Stimulated activated CD4-positive, alpha-beta T cell treated with anti-CD3 and anti-CD28 coated beads, Interleukin-4, amount 100 ng/mL, for 48 hours (primary cell): ENCODE measurements around the gene ZFP64.
A peak's percentile ranks its signal among the peaks of the same experiment; 100 is the strongest.
"Not testable (repeated sequence)": the region's sequence is repeated elsewhere in the genome, so short reads cannot be mapped to it uniquely, and the experiment has no call there.

Experiments used
- DNase-seq, 2 donors: peaks; one replicate each; pipeline ENCODE4 v3.0.0-alpha.2; 2020; ENCODE audit warnings: low read depth in 2 of 2

Gene ZFP64

DNA sequence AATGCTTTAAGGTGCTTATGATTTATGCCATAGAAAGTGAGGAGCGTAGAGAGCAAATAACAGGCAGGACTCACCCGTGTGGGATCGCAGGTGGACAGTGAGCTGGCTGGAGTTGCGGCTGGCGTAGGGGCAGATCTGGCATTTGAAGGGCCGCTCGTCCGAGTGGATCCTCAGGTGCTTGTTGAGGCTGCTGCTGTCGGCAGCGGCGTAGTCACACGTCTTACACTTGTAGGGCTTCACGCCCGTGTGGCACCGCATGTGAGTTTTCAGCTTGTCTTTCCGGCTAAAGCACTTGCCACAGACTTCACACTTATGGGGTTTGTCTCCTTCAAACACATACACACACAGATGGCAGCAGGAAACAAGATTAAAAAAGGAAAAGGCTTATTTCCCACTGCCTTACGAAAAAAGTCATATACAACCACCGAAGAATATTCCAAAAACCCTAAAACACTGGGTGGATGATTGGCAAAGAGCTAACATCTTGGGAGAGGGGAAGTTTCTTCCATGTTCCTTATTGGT lies 31.5 kb downstream of the ZFP64 start:
- no peak for DNase-seq

DNA sequence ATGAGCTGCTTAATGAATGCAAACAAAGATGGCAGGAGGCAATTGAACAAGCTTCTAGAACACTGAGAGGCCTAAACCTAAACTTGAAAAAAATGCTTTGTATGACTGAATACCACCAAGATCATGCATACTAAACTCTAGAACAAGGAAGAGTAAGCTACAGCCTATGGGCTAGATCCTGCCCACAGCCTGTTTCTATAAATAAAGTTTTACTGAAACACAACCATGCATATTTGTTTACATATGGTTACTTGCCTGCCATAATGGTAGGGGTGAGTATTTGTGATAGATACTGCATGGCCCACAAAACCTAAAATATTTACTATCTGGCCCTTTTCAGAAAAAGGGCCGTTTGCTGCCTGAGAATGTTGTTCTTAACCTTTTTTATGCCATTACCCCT lies 37.0 kb downstream of the ZFP64 start:
- no peak for DNase-seq

DNA sequence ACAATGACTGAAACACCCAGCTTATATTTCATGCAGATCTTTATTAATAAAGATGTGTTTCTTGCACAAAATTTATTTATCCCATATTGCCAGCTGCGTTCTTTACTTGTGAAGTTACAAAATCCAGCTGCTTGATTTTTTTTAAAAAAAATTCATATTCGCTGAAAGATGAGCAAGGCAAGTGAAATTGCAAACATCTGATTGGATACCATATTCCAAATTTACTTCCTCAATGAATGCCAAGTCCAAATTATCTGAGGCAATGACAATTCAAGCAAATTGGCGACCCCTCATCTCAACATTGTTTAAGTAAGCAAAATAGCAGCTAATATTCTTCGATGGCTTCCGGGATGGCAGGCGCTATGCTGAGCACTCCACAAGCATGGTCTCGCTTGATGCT lies 37.7 kb downstream of the ZFP64 start:
- no peak for DNase-seq

DNA sequence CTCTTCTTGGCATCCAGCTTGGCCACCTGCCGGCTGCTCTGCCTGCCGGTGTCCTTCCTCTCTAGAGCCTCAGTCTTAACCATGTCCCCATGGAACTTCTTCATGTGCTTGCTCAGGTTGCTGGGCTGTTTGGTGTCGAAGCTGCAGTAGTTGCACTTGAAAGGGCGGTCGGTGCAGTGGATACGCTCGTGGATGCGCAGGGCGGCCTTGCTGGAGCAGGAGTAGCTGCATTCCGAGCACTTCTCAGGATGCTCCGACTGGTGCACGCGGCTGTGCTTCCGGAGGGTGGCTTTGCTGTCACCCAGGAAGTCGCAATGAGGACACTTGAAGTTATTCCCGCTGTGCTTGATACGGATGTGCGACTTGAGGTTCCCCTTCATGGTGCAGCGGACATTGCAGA lies 38.7 kb downstream of the ZFP64 start:
- no peak for DNase-seq

DNA sequence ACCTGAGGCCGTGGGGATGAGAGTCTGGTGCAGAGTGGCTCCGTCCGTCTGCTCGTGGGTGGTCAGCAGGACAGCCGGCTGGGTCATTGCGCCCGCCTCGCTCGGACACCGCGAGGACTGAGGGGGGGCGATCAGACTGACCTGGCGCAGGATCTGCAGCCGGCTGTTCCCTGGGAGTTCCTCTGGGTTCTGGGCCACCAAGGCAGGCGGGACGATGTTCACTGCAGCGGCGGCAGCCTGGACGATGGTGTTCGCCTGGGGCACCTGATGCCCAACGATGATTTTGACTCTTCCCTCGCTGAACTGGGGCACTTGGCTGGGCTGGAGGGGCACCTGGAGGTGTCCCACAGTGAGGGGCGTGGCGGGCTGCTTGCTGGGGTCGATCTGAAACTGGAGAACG lies 39.2 kb downstream of the ZFP64 start:
- no peak for DNase-seq

DNA sequence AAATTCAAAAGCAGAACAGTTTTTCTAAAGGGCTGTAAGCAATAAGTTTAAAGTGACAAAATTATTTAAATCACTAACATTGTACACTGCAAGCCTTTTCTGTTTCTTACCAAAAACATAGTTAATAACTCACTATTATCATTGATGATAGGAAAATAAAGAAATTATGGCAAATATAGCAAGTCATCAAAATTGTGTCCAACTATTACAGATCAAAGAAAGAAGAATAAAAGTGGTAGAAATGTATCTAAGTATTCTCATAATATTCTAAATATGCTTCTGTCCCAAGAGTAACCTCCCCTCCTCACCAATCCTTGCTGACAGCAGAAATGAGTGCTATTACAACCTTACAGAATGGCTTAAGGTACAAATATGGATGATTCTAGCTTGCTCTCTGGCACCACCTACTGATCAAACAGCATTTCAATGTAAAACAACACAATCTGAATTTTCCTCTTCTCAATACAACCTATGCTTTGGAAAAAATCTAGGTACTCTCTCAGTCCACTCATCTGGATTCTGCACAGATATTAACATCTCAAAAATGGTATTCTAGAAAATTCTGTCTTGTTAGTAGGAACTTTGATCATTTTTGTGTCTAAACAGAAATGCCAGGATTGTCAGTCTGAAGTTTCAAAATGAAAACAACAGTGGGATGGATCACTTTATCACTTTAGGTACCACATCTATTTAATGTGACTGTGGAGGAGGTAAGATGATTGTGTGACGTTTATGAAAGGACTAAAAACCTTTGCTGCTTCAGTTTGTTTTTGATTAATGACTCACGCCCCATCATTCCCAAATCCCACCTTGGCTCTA lies 40.9 kb downstream of the ZFP64 start:
- DNase-seq = peak in 1 of 2 donors; percentile 2

DNA sequence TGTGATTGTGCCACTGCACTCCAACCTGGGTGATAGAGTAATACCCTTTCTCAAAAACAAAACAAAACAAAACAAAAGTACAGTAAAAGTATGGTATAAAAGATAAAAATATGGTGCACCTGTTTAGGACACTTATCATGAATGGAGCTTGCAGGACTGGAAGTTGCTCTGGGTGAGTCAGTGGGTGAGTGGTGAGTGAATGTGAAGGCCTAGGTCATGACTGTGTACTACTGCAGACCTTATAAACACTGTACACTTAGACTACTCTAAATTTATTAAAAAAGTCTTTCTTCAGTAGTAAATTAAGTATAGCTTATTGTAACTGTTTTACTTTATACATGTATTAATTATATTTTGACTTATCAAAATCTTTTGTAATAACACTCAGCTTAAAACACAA lies 46.0 kb downstream of the ZFP64 start:
- DNase-seq = no peak

DNA sequence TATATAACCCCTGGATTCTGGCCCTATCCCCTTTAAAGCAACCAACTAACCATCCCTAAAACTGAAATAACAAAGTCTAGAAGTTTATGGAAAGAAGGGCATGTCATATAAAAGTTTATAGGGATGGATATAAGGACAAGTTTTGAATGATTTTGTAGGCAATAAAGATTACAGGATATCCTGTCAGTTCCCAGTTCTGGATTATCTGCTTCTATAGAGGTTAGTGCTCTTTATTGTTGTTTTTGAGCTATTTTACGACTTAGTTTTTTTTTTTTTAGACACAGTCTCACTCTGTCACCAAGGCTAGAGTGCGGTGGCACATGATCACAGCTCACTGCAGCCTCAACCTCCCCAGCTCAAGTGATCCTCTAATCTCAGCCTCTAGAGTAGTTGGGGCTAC lies 48.3 kb downstream of the ZFP64 start:
- no peak for DNase-seq

DNA sequence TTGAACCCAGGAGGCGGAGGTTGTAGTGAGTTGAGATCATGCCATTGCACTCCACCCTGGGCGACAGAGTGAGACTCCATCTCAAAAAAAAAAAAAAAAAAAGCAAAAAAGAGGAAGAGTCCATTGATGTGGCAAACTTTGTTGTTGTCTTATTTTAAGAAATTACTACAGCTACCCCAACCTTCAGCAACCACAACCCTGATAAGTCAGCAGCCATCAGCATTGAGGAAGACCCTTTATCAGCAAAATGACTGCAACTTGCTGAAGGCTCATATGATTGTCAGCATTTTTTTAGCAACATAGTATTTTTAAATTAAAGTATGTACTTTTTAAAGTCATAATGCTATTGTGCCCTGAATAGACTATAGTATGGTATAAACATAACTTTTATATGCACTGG lies 48.8 kb downstream of the ZFP64 start:
- no peak for DNase-seq

DNA sequence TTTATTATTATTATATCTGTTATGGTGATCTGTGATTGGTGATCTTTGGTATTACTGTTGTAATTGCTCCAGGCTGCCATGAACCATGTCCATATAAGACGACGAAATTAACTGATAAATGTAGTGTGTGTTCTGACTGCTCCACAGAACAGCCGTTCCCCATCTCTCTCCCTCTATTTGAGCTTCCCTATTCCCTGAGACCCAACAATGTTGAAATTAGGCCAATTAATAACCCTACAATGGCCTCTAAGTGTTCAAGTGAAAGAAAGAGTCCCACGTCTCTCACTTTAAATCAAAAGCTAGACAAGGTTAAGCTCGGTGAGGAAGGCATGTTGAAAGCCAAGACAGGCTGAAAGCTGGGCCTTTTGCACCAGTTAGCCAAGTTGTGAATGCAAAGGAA lies 51.6 kb downstream of the ZFP64 start:
- no peak for DNase-seq

DNA sequence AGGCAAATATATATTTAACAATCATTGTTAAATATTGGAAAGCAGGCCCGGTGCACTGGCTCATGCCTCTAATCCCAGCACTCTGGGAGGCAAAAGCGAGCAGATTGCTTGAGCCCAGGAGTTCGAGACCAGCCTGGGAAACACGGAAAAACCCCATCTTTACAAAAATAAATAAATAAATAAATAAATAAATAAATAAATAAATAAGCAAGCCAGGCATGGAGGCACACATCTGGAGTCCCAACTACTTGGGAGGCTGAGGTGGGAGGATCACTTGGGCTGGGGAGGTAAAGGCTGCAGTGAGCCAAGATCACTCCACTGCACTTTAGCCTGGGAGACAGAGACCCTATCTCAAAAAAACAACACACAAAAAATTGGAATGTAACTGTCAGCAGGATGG lies 53.7 kb downstream of the ZFP64 start:
- DNase-seq = no peak

DNA sequence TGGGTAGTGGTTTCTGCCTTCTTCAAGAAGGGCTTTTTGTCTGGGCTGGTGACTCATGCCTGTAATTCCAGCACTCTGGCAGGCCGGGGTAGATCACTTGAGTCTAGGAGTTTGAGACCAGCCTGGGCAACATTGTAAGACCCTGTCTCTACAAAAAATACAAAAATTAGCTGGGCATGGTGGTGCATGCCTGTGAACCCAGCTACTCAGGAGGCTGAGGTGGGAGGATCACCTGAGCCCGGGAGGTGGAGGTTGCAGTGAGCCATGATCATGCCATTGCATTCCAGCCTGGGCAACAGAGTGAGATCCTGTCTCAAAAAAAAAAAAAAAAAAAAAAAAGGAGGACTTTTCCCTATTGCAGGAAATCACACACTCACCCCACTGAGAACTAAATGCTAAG lies 57.9 kb downstream of the ZFP64 start:
- not testable (repeated sequence) for DNase-seq

DNA sequence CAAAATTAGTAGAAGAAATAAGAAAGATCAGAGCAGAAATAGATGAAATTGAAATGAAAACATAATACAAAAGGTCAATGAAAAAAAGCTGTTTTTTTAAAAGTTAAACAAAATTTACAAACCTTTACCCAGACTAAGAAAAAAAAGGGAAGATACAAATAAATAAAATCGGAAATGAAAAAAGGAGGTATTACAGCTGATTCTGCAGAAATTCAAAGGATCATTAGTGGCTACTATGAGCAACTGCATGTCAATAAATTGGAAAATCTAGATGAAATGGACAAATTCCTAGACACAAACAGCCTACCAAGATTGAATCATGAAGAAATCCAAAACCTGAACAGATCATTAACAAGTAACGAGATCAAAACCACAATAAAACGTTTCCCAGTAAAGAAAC lies 59.2 kb downstream of the ZFP64 start:
- DNase-seq = no peak

DNA sequence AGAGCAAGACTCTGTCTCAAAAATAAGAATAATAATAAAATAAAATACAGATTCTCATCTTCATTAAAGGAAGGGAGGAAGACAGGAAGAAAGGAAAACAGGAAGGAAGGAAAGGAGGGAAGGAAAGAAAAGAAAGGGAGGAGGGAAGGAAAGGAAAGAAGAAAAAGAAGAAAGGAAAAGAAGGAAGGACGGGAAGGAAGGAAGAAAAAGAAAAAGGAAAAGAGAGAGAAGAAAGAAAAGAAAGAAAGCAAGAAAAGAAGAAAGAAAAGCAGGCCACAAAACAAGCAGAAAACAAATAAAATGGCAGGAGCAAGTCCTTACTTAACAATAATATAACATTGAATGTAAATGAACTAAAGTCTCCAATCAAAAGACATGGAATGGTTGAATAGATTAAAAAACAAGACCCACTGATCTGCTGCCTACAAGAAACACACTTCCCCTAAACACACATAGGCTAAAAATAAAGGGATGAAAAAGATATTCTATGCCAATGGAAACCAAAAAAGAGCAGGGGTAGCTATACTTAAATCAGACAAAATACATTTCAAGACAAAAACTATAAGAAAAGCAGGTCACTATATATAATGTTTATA lies 60.4 kb downstream of the ZFP64 start:
- DNase-seq = no peak

DNA sequence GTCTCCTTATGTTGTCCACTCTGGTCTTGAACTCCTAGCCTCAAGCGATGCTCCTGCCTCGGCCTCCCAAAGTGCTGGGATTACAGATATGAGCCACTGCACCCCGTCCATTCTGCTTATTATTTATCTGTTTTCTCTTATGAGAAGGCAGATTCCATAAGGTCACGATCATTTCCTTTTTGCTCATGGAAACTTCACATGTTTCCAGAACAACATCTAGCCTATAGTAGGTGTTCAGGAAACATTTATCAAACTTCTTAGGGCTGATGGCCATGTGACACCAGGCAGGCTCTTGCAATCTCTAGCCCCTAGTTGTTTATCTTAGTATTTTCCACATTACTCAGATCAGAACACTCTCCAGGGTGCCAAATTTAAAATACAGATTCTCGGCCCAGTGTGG lies 61.2 kb downstream of the ZFP64 start:
- no peak for DNase-seq

DNA sequence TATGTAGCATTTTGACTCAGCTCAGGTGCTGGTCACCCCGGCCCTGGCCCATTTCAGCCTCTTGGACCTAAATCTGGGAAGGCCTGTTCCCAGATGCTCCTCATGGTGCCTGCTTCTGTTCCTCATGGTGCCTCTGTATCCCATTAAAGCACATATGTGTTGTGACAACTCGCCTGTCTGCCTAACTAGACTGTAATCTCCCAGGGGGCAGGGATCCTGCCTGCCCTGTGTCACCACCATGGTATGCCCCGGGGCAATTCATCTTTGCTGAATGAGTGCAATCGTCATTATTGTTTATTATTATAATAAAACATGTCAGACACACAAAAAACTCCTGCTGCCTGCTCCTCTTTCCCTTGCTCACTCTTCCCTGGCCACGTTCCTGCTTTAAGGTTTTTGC lies 62.0 kb downstream of the ZFP64 start:
- DNase-seq = no peak

DNA sequence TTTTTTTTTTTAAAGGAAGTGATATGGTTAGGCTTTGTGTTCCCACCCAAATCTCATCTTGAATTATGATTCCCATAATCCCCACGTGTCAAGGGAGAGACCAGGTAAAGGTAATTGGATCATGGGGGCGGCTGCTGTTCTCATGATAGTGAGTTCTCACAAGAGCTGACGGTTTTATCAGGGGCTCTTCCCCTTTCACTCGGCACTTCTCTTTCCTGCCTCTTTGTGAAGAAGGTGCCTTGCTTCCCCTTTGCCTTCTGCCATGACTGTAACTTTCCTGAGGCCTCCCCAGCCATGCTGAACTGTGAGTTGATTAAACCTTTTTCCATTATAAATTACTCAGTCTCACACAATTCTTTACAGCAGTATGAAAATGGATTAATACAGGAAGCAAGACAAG lies 64.3 kb downstream of the ZFP64 start:
- DNase-seq = no peak

DNA sequence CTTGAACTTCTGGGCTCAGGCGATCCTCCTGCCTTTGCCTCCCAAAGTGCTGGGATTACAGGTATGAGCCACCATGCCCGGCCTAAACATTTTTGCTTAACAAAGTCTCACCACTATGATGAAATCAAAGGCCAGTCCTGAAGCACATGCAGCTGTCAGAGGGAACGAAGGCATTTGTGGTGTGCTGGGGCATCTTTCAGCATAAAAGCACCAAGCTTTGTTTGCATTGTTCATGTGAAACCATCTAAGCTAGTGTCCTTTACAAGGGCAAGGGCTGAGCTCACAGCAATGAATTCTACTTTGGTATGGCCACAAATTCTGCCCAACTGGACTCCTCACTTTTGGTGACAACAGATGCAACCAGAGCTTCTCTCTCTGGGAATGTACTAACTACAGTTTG lies 66.8 kb downstream of the ZFP64 start:
- no peak for DNase-seq

DNA sequence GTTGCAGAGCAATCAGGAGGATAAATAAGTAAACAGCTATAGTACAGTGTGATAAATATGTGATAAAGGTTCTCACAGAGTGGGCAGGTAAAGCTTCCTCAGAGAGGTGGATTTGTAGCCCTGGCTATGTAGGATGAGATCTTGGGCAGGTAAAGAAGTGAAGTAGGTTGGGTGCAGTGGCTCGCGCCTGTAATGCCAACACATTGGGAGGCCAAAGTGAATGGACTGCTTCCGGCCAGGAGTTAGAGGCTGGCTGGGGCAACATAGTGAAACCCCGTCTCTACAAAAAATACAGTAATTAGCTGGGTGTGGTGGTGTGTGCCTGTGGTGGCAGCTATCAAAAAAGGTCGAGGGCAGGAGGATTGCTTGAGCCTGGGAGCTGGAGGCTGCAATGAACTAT lies 72.9 kb downstream of the ZFP64 start:
- no peak for DNase-seq

DNA sequence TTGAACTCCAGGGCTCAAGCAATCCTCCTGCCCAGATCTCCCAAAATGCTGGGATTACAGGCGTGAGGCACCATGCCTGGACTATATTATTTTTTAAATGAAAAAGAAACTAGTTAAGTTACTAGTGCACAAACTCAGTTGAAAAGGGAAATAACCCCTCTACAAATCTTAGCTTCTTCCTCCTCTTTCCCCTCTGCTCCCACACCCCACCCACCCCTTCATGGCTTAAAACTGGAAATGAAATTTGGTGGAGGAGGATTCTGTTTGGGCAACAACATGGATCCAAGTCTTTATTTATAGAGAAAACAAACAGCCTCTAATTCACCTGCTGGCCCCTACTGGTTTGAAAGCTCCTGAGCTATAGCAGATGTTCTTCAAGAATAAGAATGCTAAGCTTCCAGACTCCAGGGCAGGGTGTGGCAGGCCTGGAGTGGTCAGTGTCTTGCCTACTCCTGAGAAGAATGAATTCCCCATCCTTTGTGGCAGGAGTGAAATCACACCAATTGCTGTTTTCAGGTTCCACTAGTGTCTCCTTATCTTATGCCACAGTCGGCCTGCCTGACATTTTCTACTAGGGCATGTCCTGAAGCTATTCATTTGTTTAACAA lies 73.5 kb downstream of the ZFP64 start:
- no peak for DNase-seq

DNA sequence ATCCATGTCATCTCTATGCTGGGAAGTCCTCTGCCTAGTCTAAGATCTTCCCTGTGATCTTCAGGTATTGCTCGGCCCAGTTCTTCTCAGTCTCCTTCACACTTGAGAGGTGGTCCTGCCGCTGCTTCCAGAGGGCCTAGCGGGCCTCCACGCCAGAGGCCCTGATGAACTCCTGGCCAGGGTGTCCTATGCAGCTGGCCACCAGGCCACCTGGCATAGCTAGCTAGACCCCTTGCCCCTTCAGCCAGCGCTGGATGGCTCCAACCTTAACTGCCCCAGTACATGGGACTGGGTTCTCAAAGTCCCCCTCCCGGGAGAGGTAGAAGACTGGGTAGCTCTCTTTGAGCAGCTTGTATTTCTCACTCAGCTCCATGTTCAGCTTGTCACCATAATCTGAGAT lies 81.1 kb downstream of the ZFP64 start:
- no peak for DNase-seq

DNA sequence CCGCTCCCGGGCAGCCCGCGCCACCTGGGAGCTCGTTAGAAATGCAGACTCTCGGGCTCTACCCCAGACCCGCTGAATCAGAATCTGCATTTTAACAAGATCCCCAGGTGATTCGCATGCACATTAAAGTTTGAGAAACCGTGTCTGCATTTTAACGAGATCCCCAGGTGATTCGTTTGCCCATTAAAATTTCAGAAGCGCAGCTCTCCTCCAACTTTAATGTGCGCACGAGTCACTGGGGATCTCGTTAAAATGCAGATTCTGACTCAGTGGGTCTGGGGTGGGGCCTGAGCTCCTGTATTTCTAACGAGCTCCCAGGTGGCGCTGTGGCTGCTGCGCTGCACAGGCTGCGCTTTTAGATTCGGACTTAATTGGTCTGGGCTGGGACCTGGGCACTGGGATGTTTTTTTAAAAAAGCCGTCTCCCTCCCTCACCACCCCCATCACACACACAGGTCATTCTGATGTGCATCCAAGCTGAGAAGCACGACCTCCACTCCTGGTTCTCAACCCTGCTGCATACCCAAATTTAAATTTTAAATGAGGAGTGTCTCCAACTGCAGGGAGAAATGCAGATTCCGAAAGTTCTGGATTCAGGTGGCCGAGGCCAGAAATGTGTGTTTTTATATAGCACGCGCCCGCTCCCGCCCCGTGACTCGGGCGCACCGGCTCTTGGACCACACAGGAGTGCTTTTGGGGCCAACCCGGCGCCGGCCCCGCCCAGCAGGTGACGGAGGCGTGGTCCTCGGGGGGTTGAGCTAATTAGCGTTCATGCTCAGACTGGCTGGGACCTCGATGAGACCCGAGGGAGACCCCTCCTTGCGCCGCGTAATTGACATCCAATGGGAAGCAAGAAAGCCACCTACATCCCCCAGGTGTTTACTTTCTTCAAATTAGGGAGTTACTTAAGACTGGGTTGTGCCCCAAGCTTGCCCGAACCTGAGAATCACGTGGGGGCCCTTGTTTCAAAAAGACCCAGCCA lies 85.8 kb downstream of the ZFP64 start:
- DNase-seq = peak; percentile 29 to 30
